Stimulated activated CD4-positive, alpha-beta T cell treated with anti-CD3 and anti-CD28 coated beads, Interleukin-1b, Interleukin-23, amount 100 ng/mL, for 1 hour (primary cell): ENCODE results near the gene TEAD1.

Experiments used
- DNase-seq, 2 donors: peaks; one replicate each; pipeline ENCODE4 v3.0.0-alpha.2; 2020; ENCODE audit warnings: low read depth in 2 of 2

TEAD1 gene

GRCh38 chr11:12686246-12687060, 12.2 kb downstream of the TEAD1 start:
- no peak for DNase-seq

GRCh38 chr11:12687216-12687623, 13.0 kb downstream of the TEAD1 start:
- DNase-seq: no peak

- no peak for DNase-seq
Observed at GRCh38 chr11:12687740-12688139, 13.5 kb downstream of the TEAD1 start.

- no peak for DNase-seq
Observed at GRCh38 chr11:12689029-12689755, 15.0 kb downstream of the TEAD1 start.

GRCh38 chr11:12690663-12691062, 16.4 kb downstream of the TEAD1 start:
- DNase-seq: no peak

- DNase-seq: no peak
Observed at GRCh38 chr11:12691473-12691872, 17.3 kb downstream of the TEAD1 start.

- no peak for DNase-seq
Observed at GRCh38 chr11:12692229-12693075, 18.2 kb downstream of the TEAD1 start.

- no peak for DNase-seq
Observed at GRCh38 chr11:12693094-12693478, 18.9 kb downstream of the TEAD1 start.

GRCh38 chr11:12693479-12694182, 19.4 kb downstream of the TEAD1 start:
- DNase-seq: no peak

GRCh38 chr11:12694183-12694531, 19.9 kb downstream of the TEAD1 start:
- DNase-seq: no peak

GRCh38 chr11:12695221-12695794, 21.1 kb downstream of the TEAD1 start:
- no peak for DNase-seq

GRCh38 chr11:12695873-12696272, 21.7 kb downstream of the TEAD1 start:
- no peak for DNase-seq

GRCh38 chr11:12696911-12697581, 22.8 kb downstream of the TEAD1 start:
- no peak for DNase-seq

- DNase-seq: no peak
Observed at GRCh38 chr11:12698048-12698447, 23.8 kb downstream of the TEAD1 start.

- no peak for DNase-seq
Observed at GRCh38 chr11:12701811-12702592, 27.8 kb downstream of the TEAD1 start.

GRCh38 chr11:12702999-12703453, 28.8 kb downstream of the TEAD1 start:
- no peak for DNase-seq

GRCh38 chr11:12704049-12704448, 29.8 kb downstream of the TEAD1 start:
- DNase-seq: no peak

- no peak for DNase-seq
Observed at GRCh38 chr11:12705874-12706273, 31.7 kb downstream of the TEAD1 start.

GRCh38 chr11:12706545-12707499, 32.6 kb downstream of the TEAD1 start:
- no peak for DNase-seq
